Activated naive CD8-positive, alpha-beta T cell treated with anti-CD3 and anti-CD28 coated beads for 36 hours (primary cell): Measurements from ENCODE around the gene ARFGAP3. TPM values are rescaled to one million over a fixed set of nuclear protein-coding genes. Genes with fewer than 3 reads are reported as not detected.

ENCODE experiments used
- DNase-seq: peaks from one replicate; pipeline ENCODE4 v3.0.0; 2021
- H3K27ac Mint-ChIP-seq: one replicate; pipeline ENCODE4 v1.8.0; 2022; ENCODE audit warnings: mild to moderate bottlenecking, moderate library complexity, mixed read lengths
- H3K27me3 Mint-ChIP-seq: one replicate; pipeline ENCODE4 v1.8.0; 2022; ENCODE audit warnings: mild to moderate bottlenecking, mixed read lengths
- H3K36me3 Mint-ChIP-seq: one replicate; pipeline ENCODE4 v1.8.0; 2021; ENCODE audit warnings: mild to moderate bottlenecking, mixed read lengths
- H3K4me1 Mint-ChIP-seq: one replicate; pipeline ENCODE4 v1.8.0; 2021; ENCODE audit warnings: mixed read lengths
- H3K4me3 Mint-ChIP-seq: one replicate; pipeline ENCODE4 v1.8.0; 2022; ENCODE audit warnings: mild to moderate bottlenecking, moderate library complexity, mixed read lengths
- H3K9me3 Mint-ChIP-seq: one replicate; pipeline ENCODE4 v1.8.0; 2022; ENCODE audit warnings: mixed read lengths
- total RNA-seq, 2 experiments: library from RNA; stranded (reverse); gene quantifications; one replicate each; pipeline ENCODE4 v1.2.3, GENCODE V29; 2021

ARFGAP3 gene
- total RNA-seq, 2 experiments from 2014 or later, result 27.2 to 29.1 TPM

DNA sequence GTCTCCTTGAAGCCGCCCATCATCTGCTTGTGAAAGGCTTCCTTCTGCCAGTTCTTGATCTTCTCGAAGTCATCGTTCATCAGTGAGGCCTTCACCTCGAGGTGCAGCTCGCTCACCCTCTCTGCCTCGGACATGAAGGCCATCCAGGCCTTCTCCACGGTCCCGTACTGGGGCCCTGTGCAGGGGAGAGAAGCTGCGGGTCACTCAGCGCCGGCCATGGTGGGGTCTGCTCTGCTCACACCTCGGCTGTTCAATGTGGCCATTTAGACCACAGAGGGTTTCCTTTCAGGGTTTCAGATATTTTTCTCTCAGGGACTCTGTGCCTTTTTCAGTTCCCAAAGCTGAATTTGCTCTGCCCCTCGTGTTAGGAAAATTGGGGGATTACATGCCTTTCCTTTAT lies 33.9 kb upstream of the ARFGAP3 start:
- DNase-seq, result no peak
- no peaks in the 10 kb centered on the region for H3K27me3 Mint-ChIP-seq
- H3K4me1 Mint-ChIP-seq, result peaks cover 24% of the 10 kb centered on the region
- no peak overlapping the region for H3K27ac Mint-ChIP-seq
- H3K4me3 Mint-ChIP-seq, result no peak overlapping the region
- peaks cover 10% of the 10 kb centered on the region for H3K36me3 Mint-ChIP-seq
- H3K9me3 Mint-ChIP-seq, result no peaks in the 10 kb centered on the region

DNA sequence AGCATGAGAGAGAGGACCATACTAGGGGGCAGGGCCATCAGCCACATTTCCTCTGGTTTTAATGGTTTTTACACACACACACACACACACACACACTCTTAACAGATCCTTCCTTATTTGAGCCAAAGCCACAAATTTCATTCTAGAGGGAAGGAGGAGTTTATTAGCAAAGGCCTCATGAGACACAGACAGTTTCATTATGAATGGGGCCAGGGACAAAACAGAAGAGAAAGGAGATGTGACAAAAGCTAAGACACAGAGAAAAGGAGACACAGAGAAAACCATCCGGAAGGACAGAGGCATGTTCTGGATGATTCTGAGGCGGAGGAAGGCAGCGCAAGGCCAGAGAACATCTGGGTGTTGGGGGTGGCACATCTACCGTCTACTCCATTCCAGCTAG lies 32.2 kb upstream of the ARFGAP3 start:
- Mint-ChIP-seq H3K9me3 (no peaks in the 10 kb centered on the region), H3K4me1 (peaks cover 10% of the 10 kb centered on the region), H3K36me3 (peaks cover 10% of the 10 kb centered on the region), H3K27me3 (no peaks in the 10 kb centered on the region), H3K4me3 (no peak overlapping the region), H3K27ac (peak overlapping the region; percentile 50)
- DNase-seq, result no peak

DNA sequence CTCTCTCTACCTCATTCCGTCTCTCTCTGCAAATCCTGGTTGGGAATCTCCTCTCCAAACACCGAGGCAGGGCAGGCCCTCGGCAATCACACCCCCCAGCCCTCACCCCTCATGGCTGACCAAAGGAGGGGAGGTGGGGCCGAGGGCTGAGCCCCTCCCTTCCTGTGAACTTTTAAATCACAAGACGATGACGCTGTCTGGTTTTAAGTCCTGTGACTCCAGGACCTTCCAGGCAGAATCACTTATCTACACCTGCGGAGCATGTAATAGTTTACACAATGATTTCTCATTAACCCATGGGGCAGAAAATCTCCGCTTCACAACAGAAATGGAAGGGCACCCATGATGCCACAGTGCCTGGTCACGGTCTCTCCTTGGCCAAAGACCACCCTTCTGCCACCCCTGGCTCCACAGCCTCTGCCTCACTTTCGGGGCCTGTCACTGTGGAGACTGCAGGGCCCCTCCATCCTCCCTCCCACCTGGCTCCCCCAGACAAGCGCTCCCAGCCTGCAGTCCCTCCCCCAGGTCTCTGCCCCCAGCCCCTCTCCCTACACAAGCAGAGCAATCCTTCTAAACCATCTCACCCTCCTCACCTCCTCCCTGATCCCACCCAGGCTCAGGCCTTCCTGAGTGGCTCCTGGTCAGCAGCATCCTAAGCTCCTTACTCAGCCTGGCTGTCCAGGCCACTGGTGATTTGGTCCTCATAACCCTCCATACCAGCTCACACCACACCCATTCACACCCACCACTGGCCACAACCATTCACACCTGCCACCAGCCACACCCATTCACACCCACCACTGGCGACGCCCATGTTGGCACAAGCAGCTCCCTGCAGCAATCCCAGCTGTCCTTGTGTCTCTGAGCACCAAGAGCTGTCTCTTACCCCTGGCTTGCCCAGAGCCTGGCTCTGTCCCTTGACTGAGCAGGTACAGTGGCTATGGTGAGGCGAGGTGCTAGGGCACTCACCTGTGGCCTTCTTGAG lies 30.7 kb upstream of the ARFGAP3 start:
- Mint-ChIP-seq H3K9me3 (no peaks in the 10 kb centered on the region), H3K4me3 (no peak overlapping the region), H3K4me1 (peaks cover 8% of the 10 kb centered on the region), H3K27ac (no peak overlapping the region), H3K36me3 (peaks cover 10% of the 10 kb centered on the region), H3K27me3 (no peaks in the 10 kb centered on the region)
- DNase-seq, result no peak

DNA sequence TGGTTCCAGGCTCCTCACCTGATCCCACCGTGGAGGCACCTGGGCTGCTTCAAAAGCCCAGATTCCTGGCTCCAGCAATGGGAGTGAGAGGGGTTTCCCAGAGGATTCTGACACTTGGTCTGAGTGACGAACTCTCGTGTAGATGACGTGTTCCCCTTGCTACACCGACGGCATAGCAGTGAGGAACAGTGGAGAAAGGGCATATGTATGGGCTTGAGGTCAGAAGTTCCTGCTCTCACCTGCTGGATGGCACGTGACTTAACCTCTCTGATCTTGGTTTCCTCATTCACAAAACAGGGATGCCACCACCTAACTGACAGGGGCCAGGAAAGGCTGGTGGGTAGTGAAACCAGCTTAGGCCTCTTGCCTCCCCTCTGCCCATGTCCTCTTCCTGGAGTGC lies 30.0 kb upstream of the ARFGAP3 start:
- no peaks in the 10 kb centered on the region for H3K27me3 Mint-ChIP-seq
- H3K36me3 Mint-ChIP-seq, result peaks cover 10% of the 10 kb centered on the region
- no peak overlapping the region for H3K27ac Mint-ChIP-seq
- no peak overlapping the region for H3K4me3 Mint-ChIP-seq
- H3K4me1 Mint-ChIP-seq, result peaks cover 8% of the 10 kb centered on the region
- H3K9me3 Mint-ChIP-seq, result no peaks in the 10 kb centered on the region
- DNase-seq, result no peak

DNA sequence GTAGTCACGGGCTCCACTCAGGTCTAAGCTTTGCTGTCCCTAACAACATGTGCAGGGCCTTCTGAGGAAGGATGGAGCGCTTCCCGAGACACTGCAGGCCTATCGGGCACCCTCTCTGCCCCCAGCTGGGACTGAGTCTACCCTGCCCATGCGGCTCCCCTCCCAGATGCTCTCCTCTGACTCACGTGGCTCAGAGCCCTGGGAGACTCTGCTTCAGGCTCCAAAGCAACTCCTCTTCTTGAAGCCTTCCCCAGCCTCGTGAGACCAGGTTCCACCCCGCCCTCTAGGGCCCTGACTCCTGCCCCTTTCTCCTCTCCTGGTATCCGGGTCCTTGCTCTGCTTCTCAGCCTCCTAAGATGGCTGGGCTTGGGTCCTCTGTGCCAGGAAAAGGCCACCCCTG lies 28.4 kb upstream of the ARFGAP3 start:
- Mint-ChIP-seq H3K4me3 (no peak overlapping the region), H3K9me3 (no peaks in the 10 kb centered on the region), H3K36me3 (peaks cover 10% of the 10 kb centered on the region), H3K4me1 (peaks cover 8% of the 10 kb centered on the region), H3K27me3 (no peaks in the 10 kb centered on the region), H3K27ac (no peak overlapping the region)
- no peak for DNase-seq

DNA sequence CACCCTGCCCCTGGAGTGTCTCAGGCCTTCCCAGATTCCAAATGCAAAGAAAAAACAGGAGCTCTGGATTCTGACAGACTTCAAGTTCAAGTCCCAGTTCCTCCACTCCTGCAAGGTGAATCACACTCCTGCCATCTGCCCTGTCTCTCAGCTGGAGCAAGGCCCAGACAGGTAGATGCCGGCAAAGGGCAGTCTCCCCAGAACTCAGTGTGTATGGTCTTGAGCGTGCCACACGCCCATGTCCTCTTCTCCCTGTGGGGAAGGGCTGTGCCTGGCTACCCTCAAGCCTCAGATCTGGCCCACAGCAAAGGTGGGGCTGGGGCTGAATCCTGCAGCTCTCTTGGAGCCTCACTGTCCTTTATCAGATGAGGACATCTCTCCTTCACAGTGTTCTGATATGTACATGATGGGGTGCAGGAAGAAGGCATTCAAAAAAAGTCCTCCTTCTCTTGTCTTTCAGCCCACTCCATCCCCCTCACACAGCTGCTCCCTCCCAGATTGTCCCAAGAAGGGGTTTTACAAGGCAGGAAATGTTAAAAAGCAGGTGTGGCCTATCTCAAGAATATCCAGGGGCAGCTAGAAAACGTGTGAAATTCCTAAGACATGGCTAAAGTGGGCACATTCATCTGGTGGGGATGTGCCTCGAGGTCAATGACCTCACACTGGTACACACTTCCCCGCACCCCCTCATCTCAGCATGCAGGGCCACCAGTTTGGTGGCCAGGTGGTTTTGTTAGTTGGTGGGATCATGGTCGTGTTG lies 27.7 kb upstream of the ARFGAP3 start:
- peaks cover 10% of the 10 kb centered on the region for H3K36me3 Mint-ChIP-seq
- no peak overlapping the region for H3K27ac Mint-ChIP-seq

DNA sequence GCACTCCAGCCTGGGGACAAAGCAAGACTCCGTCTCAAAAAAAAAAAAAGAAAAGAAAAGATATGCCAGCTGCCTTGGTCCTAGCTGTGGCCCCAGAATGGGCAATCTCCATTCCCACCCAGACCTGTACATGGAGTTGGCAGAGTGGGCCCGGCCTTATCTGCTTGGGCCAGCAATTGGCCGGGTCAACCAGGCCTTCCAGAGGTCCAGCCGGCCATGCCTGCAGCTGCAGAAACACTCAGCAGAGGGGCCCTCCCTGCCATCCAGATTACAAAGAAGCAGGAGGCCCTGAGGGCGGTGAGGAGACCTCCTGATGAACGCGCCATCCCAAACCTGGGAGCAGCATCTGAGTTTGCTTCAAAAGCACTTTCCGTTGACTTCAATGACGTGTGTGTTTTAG lies 26.9 kb upstream of the ARFGAP3 start:
- Mint-ChIP-seq H3K36me3 (peaks cover 9% of the 10 kb centered on the region), H3K4me3 (no peak overlapping the region), H3K27ac (no peak overlapping the region), H3K4me1 (peaks cover 2% of the 10 kb centered on the region), H3K9me3 (no peaks in the 10 kb centered on the region), H3K27me3 (no peaks in the 10 kb centered on the region)
- no peak for DNase-seq

More for the DNA sequence above, 27.7 kb upstream of the ARFGAP3 start:
- no peak for DNase-seq
- Mint-ChIP-seq H3K27me3 (no peaks in the 10 kb centered on the region), H3K4me1 (peaks cover 8% of the 10 kb centered on the region), H3K9me3 (no peaks in the 10 kb centered on the region), H3K4me3 (no peak overlapping the region)

DNA sequence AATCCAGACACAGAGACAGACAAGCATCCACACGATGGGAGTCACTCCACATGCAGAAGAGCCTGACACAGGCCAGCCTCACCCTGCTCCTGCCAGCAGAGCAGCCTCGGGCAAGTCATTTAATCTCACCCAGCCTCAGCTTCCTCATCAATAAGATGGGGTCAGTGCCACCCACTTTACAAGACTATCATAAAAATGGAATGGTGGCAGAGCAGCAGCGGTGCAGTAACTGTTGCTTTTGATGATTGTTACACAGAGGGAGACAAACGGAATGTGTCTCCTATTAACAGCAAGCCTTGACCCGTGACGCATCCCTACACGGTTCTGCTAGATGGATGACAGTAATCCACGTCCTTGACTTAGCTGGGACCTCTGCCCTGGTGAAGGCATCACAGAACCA lies 26.0 kb upstream of the ARFGAP3 start:
- H3K27ac Mint-ChIP-seq, result no peak overlapping the region
- no peaks in the 10 kb centered on the region for H3K4me1 Mint-ChIP-seq
- no peak overlapping the region for H3K4me3 Mint-ChIP-seq
- H3K36me3 Mint-ChIP-seq, result peaks cover 2% of the 10 kb centered on the region
- no peaks in the 10 kb centered on the region for H3K9me3 Mint-ChIP-seq
- DNase-seq, result no peak
- no peaks in the 10 kb centered on the region for H3K27me3 Mint-ChIP-seq

DNA sequence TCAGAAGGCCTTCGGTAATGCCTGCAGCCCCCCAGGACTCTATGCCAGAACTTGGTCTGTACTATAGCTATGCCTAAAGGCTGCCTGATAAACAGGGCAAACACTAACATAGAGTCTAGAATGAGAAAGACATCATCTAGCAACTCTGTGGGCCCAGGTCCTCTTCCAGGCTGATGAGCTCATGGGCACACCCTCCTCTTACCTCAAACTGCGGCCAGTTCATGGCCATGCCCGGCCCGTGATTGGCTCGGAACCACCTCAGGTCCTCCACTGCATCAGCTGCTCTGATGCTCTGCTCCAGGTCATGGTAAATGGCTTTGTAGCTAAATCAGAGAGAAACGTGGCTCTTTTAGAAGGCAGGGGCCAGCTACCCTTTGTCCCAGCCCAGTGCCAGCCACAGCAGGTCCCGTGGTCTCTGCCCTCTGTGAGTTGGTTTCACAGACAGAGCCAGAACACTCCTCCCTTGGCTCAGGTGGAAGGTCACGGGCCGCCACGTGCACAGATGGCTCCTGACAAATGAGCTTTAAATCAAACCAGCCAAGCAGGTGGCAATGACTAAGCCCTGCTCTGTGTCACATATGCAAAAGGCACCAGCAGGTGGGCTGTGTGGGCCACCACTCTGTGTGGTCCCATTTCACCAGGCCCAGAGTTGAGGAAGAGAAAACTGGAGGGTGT lies 25.0 kb upstream of the ARFGAP3 start:
- no peaks in the 10 kb centered on the region for H3K9me3 Mint-ChIP-seq
- no peaks in the 10 kb centered on the region for H3K36me3 Mint-ChIP-seq
- H3K4me1 Mint-ChIP-seq, result no peaks in the 10 kb centered on the region
- no peak overlapping the region for H3K4me3 Mint-ChIP-seq
- no peaks in the 10 kb centered on the region for H3K27me3 Mint-ChIP-seq
- peak overlapping the region; percentile 12 for H3K27ac Mint-ChIP-seq
- DNase-seq, result no peak

DNA sequence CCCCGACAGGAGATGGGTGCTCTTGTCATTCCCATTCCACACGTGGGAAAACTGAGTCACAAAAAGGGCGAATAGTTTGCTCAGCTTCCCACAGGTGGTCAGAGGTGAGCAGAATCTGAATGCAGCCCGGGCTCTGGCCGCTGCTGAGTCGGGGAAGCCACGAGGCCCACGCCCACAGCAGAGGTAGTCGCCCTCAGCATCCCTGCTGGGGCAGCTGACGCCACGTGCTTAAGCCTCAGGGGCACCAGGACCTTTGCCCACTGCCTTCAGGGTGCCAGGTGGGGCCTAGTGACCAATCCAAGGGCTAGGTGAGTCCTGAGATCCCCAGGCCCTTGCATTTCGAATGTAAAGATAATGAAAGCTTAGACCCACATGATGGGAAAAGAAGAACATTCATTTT lies 24.2 kb upstream of the ARFGAP3 start:
- DNase-seq, result no peak
- Mint-ChIP-seq H3K27me3 (no peaks in the 10 kb centered on the region), H3K36me3 (peaks cover 4% of the 10 kb centered on the region), H3K4me1 (no peaks in the 10 kb centered on the region), H3K4me3 (no peak overlapping the region), H3K9me3 (no peaks in the 10 kb centered on the region), H3K27ac (no peak overlapping the region)

DNA sequence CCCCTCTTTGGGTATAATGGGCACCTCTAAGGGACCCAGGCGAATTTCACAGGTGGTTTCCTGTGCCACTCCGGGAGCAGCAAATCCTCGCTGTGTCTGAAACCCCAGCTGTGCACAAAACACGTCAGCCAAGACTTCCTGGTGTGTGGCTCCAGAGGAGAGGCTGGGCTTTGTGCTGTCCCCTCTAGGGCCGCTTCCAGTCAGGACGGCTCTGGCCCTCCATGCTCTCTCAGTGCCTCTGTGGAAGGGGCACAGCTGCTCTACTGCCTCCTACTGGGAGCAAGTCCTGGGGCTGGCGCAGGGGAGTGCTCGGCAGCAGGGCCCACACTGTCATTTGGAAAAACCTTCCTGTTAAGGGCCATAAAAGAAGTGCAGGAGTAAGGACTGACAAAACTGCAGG lies 23.7 kb upstream of the ARFGAP3 start:
- Mint-ChIP-seq H3K36me3 (peaks cover 4% of the 10 kb centered on the region), H3K4me1 (peaks cover 1% of the 10 kb centered on the region), H3K4me3 (no peak overlapping the region), H3K27ac (no peak overlapping the region), H3K27me3 (no peaks in the 10 kb centered on the region), H3K9me3 (no peaks in the 10 kb centered on the region)
- DNase-seq, result no peak

DNA sequence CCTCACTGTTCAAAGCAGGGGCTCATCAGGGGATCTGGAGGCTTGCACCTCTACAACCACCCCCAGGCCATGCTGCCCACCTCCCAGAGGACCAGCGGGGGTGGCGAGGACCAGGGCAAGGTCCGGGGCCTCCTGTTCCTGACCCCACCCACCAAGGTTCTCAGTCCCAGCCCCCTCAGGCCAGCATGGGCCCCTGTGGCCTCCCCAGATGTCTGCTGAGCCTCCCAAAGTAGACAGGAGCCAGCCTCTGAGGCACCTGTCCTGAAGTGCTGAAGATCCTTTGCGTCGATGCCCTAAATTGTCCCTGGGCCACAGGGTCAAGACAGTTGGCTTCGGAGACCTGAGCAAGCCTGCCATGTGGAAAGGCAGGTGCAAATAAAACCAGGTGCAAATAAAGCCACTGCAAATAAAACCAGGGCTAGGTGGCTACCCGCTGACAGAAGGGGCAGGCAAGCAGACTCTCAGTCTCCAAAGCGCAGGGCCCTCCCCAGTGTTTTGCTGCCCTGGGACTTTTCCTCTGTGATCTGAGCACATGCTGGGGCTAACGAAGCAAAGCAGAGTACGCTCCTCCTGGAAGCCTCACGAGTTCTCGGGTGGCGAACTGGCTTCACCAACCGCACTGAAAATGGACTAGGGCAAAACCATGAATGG lies 22.4 kb upstream of the ARFGAP3 start:
- H3K27me3 Mint-ChIP-seq, result no peaks in the 10 kb centered on the region
- H3K9me3 Mint-ChIP-seq, result no peaks in the 10 kb centered on the region
- DNase-seq, result no peak
- no peak overlapping the region for H3K27ac Mint-ChIP-seq
- peaks cover 5% of the 10 kb centered on the region for H3K36me3 Mint-ChIP-seq
- peaks cover 2% of the 10 kb centered on the region for H3K4me1 Mint-ChIP-seq
- H3K4me3 Mint-ChIP-seq, result no peak overlapping the region

DNA sequence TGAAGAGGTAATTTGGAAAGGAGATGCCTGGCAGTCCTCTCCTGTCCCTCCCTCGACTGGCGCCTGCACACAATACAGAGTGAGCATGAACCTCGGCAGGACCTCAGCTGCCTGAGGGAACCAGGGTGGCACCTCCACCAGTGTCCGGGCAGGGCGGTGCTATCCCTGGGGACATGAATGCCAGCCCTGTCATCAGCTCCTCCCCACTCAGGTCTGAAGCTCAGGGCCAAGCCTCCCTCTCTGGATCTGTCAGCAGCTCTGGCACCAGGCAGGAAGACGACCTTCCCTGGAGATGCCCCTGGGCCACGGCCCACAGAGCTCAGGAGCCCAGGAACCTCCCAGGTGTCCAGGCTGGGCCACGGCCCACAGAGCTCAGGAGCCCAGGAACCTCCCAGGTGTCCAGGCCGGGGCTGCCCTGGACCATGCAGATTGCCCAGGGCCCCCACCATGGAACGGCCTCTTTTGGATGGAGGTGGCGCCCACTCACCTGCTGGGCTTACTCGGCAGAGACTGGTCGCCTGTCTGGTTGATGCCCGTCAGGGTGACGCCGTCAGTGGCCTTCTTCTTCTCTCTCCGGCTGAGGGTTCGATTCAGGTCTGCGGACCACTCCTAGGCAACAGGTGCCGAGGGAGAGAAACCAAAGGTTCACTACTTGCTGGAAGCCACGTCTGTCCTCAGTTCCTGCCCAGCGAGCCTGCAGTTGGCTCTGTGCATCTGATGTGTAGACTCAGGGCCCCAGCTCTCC lies 21.7 kb upstream of the ARFGAP3 start:
- H3K4me3 Mint-ChIP-seq, result no peak overlapping the region
- DNase-seq, result no peak
- no peaks in the 10 kb centered on the region for H3K27me3 Mint-ChIP-seq
- H3K4me1 Mint-ChIP-seq, result peaks cover 2% of the 10 kb centered on the region
- peaks cover 5% of the 10 kb centered on the region for H3K36me3 Mint-ChIP-seq
- no peak overlapping the region for H3K27ac Mint-ChIP-seq
- H3K9me3 Mint-ChIP-seq, result no peaks in the 10 kb centered on the region

DNA sequence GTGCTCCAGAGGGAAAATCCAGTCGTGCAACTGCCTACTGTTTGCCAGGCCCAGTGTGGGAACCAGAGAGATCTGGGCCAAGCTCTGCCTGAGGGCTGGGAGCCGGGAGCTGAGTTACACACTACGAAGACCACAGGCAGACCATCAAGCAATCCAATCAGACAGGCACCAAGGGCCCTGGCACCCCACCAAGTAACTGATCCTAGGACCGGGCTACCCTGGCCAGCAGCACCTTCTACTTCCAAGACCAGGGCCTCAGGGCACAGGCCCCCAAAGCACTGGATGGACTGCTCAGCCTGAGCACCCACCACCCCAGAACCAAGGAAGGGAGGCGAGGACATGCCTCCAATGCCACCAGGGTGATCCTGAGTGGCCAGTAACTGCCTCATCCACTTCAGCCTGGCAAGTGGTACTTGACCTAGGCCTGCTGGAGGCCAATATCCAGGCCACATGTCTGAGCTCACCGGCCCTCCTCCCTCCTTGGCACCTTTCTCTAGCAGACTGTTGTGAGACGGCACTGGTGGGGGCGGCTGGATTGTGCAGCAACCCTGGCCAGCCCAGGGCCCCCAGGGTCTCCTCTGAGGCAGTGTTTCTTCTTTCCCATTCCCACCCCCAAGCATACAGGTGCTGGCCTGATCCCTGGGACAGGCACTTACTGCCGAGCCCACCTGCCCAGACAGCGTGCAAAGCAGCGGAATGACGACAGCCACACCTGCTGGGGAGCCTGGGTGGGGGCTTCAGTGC lies 20.7 kb upstream of the ARFGAP3 start:
- no peak for DNase-seq
- Mint-ChIP-seq H3K4me1 (peaks cover 2% of the 10 kb centered on the region), H3K27ac (no peak overlapping the region), H3K27me3 (no peaks in the 10 kb centered on the region), H3K9me3 (no peaks in the 10 kb centered on the region), H3K36me3 (peaks cover 7% of the 10 kb centered on the region), H3K4me3 (no peak overlapping the region)
